ENCODE measurements around the gene PIGW.

PIGW gene

GRCh38 chr17:36509272-36509985, 25.4 kb upstream of the PIGW start:
- DNase-seq (ENCODE audit: low spot score): no peak

DNA sequence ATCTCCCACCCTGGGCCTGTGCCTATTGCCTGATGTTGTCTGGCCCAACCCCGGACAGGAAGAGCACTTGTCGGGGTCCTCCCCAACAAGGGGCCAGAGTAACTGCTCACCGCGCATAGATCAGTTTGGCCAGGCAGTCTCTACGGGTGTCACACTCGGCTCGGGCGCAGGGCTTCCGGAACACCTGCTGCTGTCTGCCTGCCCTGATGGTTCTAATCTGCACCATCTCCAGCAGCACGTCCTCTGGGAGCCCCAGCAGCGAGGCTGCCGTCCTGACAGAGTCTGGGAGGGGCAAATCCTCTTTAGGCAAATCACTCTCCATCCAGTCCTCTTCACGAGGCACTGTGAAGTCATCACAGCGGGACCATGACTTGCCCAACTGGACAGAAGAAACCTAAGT, 24.2 kb upstream of the PIGW start:
- DNase-seq (ENCODE audit: low spot score): no peak

GRCh38 chr17:36511216-36511615, 23.6 kb upstream of the PIGW start:
- DNase-seq (ENCODE audit: low spot score): no peak

DNA sequence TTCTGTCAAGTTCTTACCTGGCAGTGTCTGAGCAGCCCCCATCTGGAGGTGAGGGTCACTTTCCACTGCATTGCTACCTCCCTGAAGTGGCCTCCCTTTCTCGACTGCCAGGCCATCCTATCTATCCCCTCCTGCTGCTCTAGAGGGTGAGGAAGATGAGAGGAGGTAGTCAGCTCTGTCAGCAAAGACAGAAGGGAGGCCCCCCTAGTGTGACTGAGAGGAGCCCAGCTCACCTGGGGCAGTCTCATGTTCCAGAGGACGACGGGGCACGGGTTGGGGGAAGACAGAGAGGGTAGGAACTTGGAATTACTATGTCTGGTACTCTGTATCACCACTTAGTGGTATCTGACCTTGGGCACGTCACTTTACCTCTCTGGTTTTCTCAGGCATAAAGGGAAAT, 22.1 kb upstream of the PIGW start:
- DNase-seq (ENCODE audit: low spot score): no peak

- DNase-seq (ENCODE audit: low spot score): no peak
Measured at GRCh38 chr17:36514856-36515255, 19.9 kb upstream of the PIGW start.

GRCh38 chr17:36515837-36516236, 18.9 kb upstream of the PIGW start:
- no peak for DNase-seq (ENCODE audit: low spot score)

GRCh38 chr17:36523113-36523512, 11.7 kb upstream of the PIGW start:
- no peak for DNase-seq (ENCODE audit: low spot score)

GRCh38 chr17:36524428-36524876, 10.3 kb upstream of the PIGW start:
- DNase-seq (ENCODE audit: low spot score): no peak

DNA sequence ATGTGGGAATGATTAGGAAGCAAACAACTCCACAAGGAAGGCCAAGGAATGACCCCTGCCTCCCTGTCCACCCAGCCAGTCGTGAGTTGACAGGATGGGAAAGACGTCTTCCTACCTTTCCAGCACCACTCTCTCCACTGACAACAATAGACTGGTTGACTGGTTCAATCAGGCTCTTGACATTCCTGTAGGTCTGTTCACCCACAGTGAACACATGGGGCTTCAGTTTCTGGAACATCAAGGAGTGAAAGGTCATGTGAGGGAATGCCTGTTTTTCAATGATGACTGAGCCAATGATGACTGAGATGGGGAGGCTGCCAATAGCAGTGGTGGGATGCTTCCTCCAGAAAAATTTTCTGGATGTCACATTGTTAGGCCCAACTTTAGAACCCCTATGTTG, 9.7 kb upstream of the PIGW start:
- no peak for DNase-seq (ENCODE audit: low spot score)

GRCh38 chr17:36525888-36526287, 8.9 kb upstream of the PIGW start:
- DNase-seq (ENCODE audit: low spot score): no peak

- DNase-seq (ENCODE audit: low spot score): no peak
Measured at GRCh38 chr17:36527621-36528250, 7.1 kb upstream of the PIGW start.

DNA sequence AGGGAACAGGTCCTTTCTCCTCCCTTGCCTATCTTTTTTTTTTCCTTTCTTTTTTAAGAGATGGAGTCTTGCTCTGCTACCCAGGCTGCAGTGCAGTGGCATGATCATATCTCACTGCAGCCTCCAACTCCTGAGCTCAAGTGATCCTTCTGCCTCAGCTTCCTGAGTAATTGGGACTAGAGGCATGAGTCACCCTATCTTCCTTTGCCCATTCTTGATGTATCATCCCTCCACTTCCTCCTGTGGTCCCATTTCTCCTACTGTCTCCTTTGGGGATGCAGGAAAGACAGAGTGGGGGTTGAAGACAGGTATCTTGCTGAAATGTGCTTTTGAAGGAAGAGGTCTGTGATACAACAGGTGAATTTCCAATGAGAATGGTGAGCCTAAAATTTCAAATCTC, 5.7 kb upstream of the PIGW start:
- DNase-seq (ENCODE audit: low spot score): no peak

GRCh38 chr17:36532435-36532975, 2.3 kb upstream of the PIGW start:
- no peak for DNase-seq (ENCODE audit: low spot score)

DNA sequence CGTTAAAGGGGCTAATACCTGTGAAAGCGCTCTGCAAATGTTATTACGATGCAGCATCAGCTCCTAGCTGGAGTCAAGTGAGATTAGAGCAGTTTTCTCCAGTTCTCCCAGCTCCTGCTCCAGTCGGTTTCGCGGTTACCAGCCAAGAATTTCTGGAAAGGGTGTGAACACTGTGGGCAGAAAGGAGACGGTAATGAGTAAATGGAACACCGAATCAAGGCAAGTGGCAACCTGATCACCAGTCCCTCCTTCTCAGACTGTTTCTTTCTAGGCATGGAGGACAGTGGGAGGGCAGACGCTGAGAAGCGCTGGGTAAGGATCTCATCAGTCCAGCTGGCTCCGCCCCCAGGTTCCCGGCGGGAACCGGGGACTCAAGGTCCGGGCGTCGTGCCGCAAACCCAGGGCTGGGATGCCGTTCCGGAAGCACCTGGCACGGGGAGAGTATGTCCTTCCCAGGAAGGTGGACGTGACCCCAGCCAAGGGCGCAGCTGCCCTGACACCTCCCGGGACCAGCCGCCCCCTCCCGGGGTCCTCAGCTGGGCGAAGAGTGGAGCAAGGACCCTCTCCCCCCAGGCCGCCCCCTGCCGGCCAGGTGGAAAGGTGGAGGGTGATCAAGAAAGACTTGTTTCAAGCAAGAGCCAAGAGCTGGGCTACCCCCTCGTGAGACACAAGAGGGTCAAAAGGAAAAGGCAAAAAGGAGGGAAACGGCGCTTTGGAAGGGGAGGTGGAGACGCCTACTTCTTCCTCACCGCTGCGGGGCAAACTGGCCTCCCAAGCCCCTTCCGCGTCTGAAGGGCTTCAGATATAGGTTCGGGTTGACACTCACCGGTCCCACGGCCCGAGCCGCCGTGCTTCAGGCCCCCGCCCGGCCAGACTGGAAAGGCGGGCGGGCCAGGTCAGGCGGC, 600 bp upstream of the PIGW start:
- DNase-seq (ENCODE audit: low spot score): peak; percentile 21

GRCh38 chr17:36535669-36536081, 888 bp downstream of the PIGW start:
- DNase-seq (ENCODE audit: low spot score): no peak

DNA sequence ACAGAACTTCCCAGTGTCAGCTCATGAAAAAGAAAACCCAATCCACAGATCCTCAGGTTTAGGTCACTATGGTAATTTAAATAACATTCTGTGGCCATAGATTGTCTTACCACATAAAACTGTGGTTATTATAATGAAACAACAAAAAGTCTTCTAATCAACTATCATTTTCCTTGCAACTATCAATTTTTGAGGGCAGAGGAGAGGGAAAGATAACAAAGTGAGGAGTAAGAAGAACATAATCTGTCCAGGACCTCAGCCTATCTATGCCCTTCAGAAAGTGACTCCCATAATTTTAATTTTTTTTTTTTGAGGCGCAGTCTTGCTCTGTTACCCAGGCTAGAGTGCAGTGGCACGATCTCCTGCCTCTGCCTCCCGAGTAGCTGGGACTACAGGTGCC, 5.9 kb downstream of the PIGW start:
- no peak for DNase-seq (ENCODE audit: low spot score)

DNA sequence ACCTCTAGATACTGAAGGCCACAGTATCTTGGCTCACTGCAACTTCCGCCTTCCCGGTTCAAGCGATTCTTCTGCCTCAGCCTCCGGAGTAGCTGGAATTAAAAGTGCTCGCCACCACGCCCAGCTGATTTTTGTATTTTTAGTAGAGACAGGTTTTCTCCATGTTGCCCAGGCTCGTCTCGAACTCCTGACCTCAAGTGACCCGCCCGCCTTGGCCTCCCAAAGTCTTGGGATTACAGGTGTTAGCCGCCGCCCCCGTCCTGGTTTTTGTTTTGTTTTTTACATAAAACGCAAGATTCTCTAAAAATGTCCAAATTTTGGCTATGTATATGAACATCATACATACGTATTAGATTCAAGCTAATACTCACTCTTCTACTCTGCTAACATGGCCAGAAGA, 8.0 kb downstream of the PIGW start:
- no peak for DNase-seq (ENCODE audit: low spot score)

DNA sequence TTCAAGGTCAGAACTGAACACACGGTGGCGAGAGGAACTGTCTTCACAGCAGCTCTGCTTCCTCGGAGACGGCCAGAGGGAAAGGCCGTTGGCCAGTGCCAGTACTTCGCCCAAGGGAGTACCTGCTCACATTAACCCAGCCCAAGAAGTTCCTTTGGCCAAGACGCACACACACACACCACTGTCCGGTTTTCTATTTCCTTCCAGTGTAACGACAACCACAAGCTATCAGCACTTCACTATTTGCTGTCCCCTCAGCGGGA, 9.2 kb downstream of the PIGW start:
- DNase-seq (ENCODE audit: low spot score): no peak

DNA sequence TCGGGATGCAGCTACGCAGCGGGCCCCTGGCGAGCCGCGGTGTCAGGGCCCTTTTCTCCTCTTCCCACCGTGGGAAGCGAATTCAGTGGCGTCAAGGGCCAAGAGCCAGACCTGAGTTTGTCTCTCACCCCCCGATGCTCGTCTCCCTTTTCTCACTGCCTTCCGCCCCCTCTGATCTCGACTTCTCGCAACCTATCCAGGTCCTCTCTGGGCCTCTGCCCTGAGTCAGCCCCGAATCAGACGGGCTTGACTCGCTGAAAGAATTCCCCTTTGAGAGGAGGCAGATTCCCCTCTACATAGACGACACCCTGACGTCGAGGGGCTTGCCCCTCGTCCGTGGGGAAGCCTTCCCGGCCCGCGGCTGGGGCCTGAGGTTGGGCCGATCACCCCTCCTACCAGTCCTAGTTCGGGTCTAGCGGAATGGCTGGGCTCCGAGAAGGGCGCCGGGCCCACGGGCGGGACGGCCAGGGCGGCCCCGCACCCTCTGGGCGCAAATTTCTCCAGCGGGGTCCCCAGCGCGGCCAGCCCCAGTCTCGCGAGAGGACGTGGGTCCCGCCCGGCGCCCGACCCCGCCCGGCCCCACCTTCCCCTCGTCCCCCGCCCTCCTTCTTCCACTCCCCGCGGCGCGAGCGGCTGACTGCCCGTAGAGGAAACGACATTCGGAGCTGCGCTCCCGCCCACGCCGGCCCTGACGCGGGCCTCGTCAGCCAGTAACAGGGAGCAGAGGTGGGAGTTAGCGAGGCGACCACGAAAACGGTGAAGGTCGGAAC, 9.7 kb downstream of the PIGW start, which contains the start of gene GGNBP2:
GGNBP2 (plus strand) TSS at position 613 of the 770 bp plus-strand sequence. CDS start 806 bp downstream, outside the sequence.
- DNase-seq (ENCODE audit: low spot score): peak; percentile 93

- DNase-seq (ENCODE audit: low spot score): no peak
Measured at GRCh38 chr17:36545077-36545464, 10.3 kb downstream of the PIGW start.

DNA sequence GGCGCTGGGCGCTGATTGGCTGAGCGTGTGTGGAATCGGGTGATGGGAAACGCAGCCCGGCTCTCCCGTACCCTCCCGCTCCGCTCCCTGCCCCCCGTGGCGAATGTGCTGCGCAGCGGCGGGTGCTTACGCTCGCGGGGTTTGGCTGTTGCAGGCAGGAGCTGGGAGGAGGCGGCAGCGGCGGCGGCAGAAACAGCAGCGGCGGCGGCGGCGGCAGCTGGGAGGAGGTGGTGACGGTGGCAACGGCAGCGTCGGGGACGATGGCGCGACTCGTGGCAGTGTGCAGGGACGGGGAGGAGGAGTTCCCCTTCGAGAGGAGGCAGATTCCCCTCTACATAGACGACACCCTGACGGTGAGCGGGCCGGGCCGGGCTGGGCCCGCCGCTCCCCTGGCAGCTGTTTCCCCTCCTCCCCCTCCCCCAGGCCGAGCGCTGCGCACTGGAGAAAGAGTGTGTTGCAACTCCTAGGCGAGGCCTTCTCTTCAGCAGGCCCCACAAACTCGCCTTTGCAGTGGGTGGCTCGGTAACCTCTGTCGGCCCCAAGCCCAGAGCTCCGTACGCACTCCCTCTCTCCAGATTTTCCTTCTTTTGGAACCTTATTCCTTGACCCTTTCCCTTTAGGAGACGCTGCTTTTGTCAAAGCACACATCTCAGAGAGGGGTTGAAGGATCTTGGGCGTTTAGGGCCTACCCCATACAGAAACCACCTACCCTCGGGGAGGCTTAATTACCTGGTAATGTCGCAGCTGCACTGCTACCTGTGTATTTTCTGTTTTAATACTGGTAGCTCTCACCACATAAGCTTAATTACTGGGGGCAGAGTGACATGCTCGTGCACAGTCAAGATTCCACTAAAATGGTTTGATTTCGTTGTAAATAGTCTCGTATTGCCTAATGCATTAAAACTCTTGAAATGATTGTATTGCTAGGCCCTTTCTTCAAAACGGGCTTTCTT, 11.0 kb downstream of the PIGW start:
- peak; percentile 97 for DNase-seq (ENCODE audit: low spot score)
